Fibroblast of the aortic adventitia (primary cell): ENCODE measurements around the gene L1CAM. TPM values are rescaled to one million over a fixed set of nuclear protein-coding genes. Genes with fewer than 3 reads are reported as not detected.
A peak's percentile ranks its signal among the peaks of the same experiment; 100 is the strongest.

ENCODE experiments used
- DNase-seq: peaks from one replicate; pipeline ENCODE4 v3.0.0-alpha.2; 2010; ENCODE audit warnings: low read depth
- H3K4me3 ChIP-seq: 2 replicates; pipeline ENCODE4 v1.5.1; 2011; ENCODE audit warnings: low read depth, mild to moderate bottlenecking, control low read depth, low read length, moderate library complexity
- CTCF ChIP-seq: IDR thresholded peaks from 2 replicates; pipeline ENCODE4 v1.5.1; 2011; ENCODE audit warnings: mild to moderate bottlenecking, low read length, control low read depth, inconsistent platforms; ENCODE audit not compliant: insufficient read depth
- total RNA-seq: library from RNA; depleted of rRNA; stranded (reverse); fragments of >200 nt; gene quantifications from 2 replicates; pipeline ENCODE4 v1.2.3, GENCODE V29; 2012; ENCODE audit warnings: low replicate concordance

Gene L1CAM
- total RNA-seq, 1 donor, result 0.36 TPM

DNA sequence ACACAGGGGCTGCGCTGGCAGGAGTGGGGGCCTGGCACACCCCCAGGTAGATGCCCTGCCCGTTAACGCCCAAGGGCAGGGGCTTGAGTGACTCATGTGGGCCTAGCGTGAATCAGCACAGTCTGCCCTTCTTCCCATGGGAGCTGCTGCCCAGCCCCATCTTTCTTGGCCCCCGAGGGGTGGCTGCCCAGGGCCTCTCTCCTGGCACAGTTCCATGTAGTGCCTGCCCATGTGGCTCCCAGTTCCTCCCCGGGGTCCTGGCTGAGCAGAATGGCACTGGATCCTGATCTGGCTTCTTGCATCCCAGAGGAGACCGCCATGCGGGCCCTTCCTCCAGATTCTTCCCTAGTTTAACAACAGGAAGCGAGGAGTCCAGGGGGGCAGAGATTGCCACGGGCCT, 16.4 kb upstream of the L1CAM start:
- H3K4me3 ChIP-seq, result no peak overlapping the region
- TF ChIP-seq CTCF, result no peak
- no peak for DNase-seq

GRCh38 chrX:153901753-153902140, 15.8 kb upstream of the L1CAM start:
- TF ChIP-seq CTCF, result no peak
- DNase-seq, result no peak
- H3K4me3 ChIP-seq, result no peak overlapping the region

- TF ChIP-seq CTCF, result no peak
- no peak overlapping the region for H3K4me3 ChIP-seq
- DNase-seq, result peak; percentile 75
These were observed 15.1 kb upstream of the L1CAM start for GRCh38 chrX:153900831-153901752.

GRCh38 chrX:153897899-153898298, 11.9 kb upstream of the L1CAM start:
- no peak for DNase-seq
- H3K4me3 ChIP-seq, result no peak overlapping the region
- TF ChIP-seq CTCF, result no peak

- DNase-seq, result no peak
- no peak for TF ChIP-seq CTCF
- no peak overlapping the region for H3K4me3 ChIP-seq
These were observed 3.1 kb upstream of the L1CAM start for GRCh38 chrX:153889123-153889522.

GRCh38 chrX:153888344-153888743, 2.4 kb upstream of the L1CAM start:
- TF ChIP-seq CTCF, result no peak
- no peak for DNase-seq
- H3K4me3 ChIP-seq, result no peak overlapping the region
